NCI-H2227 (cell line): Measurements from ENCODE around the gene PCNX1.
"Not testable (repeated sequence)": the region's sequence is repeated elsewhere in the genome, so short reads cannot be mapped to it uniquely, and the experiment has no call there.

ENCODE experiments used
- DNase-seq: peaks from one replicate; lab custom pipeline; 2025; ENCODE audit not compliant: unreplicated experiment; lab: John Stamatoyannopoulos, UW

The PCNX1 gene

GRCh38 chr14:70915415-70915814 is 8.2 kb downstream of the PCNX1 start:
- no peak for DNase-seq

- DNase-seq = no peak
These were observed 9.0 kb downstream of the PCNX1 start for GRCh38 chr14:70916300-70916699.

GRCh38 chr14:70916799-70917198 is 9.5 kb downstream of the PCNX1 start:
- no peak for DNase-seq

- no peak for DNase-seq
These were observed 10.4 kb downstream of the PCNX1 start for GRCh38 chr14:70917633-70918032.

GRCh38 chr14:70919774-70920173 is 12.5 kb downstream of the PCNX1 start:
- no peak for DNase-seq

GRCh38 chr14:70920608-70921007 is 13.3 kb downstream of the PCNX1 start:
- no peak for DNase-seq

- DNase-seq = no peak
These were observed 14.4 kb downstream of the PCNX1 start for GRCh38 chr14:70921669-70922068.

- no peak for DNase-seq
These were observed 17.3 kb downstream of the PCNX1 start for GRCh38 chr14:70924521-70924920.

GRCh38 chr14:70926235-70926830 is 19.1 kb downstream of the PCNX1 start:
- DNase-seq = no peak

GRCh38 chr14:70931008-70931407 is 23.7 kb downstream of the PCNX1 start:
- DNase-seq = no peak

GRCh38 chr14:70934084-70934483 is 26.8 kb downstream of the PCNX1 start:
- no peak for DNase-seq

- DNase-seq = no peak
These were observed 27.4 kb downstream of the PCNX1 start for GRCh38 chr14:70934502-70935134.

GRCh38 chr14:70935135-70935534 is 27.9 kb downstream of the PCNX1 start:
- no peak for DNase-seq

- DNase-seq = not testable (repeated sequence)
These were observed 32.4 kb downstream of the PCNX1 start for GRCh38 chr14:70939693-70940092.

GRCh38 chr14:70941637-70942341 is 34.5 kb downstream of the PCNX1 start:
- not testable (repeated sequence) for DNase-seq

GRCh38 chr14:70942342-70942706 is 35.1 kb downstream of the PCNX1 start:
- DNase-seq = no peak

- not testable (repeated sequence) for DNase-seq
These were observed 35.5 kb downstream of the PCNX1 start for GRCh38 chr14:70942721-70943120.

- no peak for DNase-seq
These were observed 36.6 kb downstream of the PCNX1 start for GRCh38 chr14:70943838-70944237.

- no peak for DNase-seq
These were observed 40.5 kb downstream of the PCNX1 start for GRCh38 chr14:70947739-70948138.

- no peak for DNase-seq
These were observed 45.2 kb downstream of the PCNX1 start for GRCh38 chr14:70952485-70952884.

GRCh38 chr14:70954068-70954467 is 46.8 kb downstream of the PCNX1 start:
- no peak for DNase-seq
